Choroid plexus epithelial cell (primary cell): ENCODE measurements around the gene RCAN3.
"Not testable (repeated sequence)": the region's sequence is repeated elsewhere in the genome, so short reads cannot be mapped to it uniquely, and the experiment has no call there.

Experiments
- DNase-seq: peaks from one replicate; pipeline ENCODE4 v3.0.0-alpha.2; 2010; ENCODE audit warnings: low read depth
- H3K4me3 ChIP-seq: 2 replicates; pipeline ENCODE4 v1.5.1; 2011; ENCODE audit warnings: low read depth, mild to moderate bottlenecking, control low read depth, low read length, moderate library complexity
- TF ChIP-seq, protein P1 (sequence below): conservative IDR thresholded peaks from 2 replicates; pipeline ENCODE4 v1.5.1; 2011; ENCODE audit warnings: low read depth, mild to moderate bottlenecking, control low read depth, inconsistent platforms, low read length, moderate library complexity

RCAN3 gene

DNA sequence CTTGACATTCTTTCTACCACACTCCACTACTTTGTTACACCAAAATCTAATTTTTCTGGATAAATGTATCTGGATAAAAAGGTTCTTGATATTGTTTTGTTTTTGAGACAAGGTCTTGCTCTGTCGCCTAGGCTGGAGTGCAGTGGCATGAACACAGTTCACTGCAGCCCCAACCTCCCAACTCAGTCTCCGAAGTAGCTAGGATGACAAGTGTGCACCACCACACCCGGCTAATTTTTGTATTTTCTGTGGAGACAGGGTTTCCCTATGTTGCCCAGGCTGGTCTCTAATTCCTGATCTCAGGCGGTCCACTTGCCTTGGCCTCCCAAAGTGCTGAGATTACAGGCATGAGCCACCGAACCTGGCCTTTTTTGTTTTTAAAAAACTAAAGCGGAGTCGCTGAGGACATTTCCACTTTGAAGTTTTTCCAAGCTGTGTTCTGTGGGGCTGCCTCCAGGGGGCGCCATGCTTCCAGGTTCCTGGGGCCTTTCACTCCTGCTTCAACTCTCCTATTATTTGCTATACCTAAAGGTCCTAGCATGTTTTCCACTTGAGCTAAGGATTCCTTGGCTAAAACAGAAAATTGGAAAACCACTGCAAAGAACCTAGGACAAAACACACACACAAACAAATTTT lies 39.2 kb downstream of the RCAN3 start:
- no peak overlapping the region for H3K4me3 ChIP-seq
- TF ChIP-seq, protein P1, sequence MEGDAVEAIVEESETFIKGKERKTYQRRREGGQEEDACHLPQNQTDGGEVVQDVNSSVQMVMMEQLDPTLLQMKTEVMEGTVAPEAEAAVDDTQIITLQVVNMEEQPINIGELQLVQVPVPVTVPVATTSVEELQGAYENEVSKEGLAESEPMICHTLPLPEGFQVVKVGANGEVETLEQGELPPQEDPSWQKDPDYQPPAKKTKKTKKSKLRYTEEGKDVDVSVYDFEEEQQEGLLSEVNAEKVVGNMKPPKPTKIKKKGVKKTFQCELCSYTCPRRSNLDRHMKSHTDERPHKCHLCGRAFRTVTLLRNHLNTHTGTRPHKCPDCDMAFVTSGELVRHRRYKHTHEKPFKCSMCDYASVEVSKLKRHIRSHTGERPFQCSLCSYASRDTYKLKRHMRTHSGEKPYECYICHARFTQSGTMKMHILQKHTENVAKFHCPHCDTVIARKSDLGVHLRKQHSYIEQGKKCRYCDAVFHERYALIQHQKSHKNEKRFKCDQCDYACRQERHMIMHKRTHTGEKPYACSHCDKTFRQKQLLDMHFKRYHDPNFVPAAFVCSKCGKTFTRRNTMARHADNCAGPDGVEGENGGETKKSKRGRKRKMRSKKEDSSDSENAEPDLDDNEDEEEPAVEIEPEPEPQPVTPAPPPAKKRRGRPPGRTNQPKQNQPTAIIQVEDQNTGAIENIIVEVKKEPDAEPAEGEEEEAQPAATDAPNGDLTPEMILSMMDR: peak; percentile 73
- peak; percentile 19 for DNase-seq

DNA sequence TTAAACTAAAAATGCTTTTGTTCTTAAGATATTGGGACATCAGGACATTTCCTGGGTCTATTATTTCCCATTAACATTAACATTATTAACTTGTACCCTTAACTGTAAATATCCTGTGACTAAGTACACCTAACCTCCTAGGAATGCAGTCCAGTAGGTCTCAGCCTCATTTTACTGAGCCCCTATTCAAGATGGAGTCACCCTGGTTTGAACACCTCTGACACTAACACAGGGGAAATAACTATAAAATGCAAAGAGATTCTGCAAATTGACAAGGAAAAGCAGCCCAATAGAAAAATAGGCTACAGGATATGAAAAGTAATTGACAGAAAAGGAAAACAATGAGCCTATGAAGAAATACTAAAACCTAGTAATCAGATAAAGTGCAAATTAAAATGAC lies 41.6 kb downstream of the RCAN3 start:
- DNase-seq: peak; percentile 9
- no peak overlapping the region for H3K4me3 ChIP-seq
- TF ChIP-seq, protein P1: no peak

DNA sequence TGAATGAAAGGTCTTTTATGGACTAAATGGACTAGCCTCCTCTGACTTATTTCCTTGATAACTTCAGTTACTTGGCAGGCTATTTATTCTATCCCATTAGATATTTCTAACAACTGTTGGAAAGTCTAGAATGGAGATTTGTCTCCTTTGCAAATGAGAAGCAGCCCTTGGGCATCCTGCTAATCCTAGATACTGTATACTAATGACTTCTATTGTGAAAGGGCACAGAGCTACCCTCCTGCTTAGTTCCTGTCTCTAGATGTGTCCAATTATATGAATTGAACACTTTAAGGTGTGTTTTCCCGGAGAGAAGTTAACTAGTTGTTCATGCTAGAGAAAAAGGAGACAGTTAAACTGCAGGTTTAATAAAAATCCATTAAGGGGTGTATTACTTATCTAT lies 43.0 kb downstream of the RCAN3 start:
- DNase-seq: no peak
- no peak overlapping the region for H3K4me3 ChIP-seq
- TF ChIP-seq, protein P1: no peak

DNA sequence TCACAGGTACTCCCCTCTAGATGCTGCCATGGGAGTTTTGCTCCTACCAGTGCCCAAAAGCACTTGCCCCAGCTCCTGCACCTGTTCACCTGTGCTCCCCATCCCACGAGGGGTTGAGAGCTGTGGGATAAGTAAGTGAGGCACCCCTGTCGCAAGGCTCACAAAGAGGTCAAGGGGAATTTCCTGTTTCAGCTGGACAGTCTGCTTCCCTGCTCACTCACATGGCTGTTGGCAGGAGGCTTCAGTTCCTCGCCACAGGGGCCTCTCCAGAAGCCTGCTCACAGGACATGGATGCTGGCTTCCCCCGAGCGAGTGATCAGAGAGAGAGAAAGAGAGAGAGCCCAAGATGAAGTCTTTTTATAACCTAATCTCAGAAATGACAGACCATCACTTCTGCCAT lies 44.6 kb downstream of the RCAN3 start:
- peak; percentile 53 for DNase-seq
- H3K4me3 ChIP-seq: no peak overlapping the region
- TF ChIP-seq, protein P1: no peak

DNA sequence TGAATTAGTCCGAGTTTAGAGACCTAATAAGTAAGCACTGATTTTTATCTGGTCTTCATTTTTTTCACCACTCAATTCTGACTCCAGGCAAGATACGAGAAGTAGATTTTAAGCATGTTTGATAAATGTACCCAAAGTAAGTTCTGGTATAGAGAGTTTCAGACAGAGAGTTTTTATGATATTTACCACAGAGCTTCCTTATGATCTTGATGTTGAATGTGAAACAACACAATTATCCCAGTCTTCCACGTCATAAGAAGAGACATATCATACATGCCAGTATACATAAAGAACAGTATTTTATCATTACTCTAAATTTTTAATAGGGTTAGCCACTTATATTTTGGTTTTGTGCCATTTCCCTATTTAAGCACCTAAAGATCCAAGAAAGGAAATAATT lies 45.4 kb downstream of the RCAN3 start:
- TF ChIP-seq, protein P1: no peak
- H3K4me3 ChIP-seq: no peak overlapping the region
- no peak for DNase-seq

DNA sequence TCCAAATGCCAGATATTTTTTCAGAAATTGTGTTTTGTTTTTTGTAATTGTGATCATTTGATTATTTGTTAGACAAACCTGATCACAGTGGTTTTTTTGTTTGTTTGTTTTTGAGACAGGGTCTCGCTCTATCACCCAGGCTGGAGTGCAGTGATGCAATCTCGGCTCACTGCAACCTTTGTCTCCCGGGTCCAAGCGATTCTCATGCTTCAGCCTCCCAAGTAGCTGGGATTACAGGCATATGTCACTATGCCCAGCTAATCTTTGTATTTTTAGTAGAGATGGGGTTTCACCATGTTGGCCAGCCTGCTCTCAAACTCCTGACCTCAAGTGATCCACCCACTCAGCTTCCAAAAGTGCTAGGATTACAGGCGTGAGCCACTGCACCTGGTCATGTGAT lies 46.6 kb downstream of the RCAN3 start:
- DNase-seq, H3K4me3 ChIP-seq: not testable (repeated sequence)

DNA sequence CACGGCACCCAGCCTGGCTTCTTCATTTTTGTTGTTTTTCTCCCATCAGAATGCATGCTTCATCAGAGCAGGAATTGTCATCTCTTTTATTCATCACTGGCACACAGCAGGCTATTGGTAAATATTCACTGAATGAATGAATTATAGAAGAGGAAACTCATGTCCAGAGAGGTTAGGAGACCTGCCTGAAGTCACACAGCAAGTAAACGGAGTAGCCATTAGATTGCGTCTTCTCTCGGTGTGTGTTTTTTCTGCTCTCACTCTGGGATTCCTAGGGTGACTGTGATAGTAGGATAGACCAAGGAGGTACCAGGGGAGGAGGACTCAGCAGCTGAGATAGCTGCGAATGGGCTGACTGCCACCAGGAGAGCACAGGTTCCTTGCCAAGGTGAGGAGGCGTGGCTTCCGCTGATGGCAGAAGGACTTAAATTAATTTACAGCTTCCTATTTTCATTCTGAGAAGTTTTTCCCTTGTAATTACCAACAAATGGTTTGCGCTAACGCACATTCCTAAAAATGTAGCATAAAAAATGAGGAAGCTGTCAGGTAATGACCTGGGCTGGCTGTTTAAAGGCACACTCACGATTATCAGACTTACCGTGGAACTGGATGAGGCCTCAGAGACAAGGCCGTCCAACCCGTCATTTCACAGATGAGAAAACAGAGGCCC lies 48.8 kb downstream of the RCAN3 start:
- TF ChIP-seq, protein P1: no peak

More for the DNA sequence above, 48.8 kb downstream of the RCAN3 start:
- DNase-seq: no peak
- no peak overlapping the region for H3K4me3 ChIP-seq
